Nephron progenitor cell (in vitro differentiated cells): ENCODE results near the gene ZNF385B.

Source experiments
- DNase-seq: peaks from one replicate; pipeline ENCODE4 v3.0.0; 2021
- H3K27ac Mint-ChIP-seq: 2 replicates; pipeline ENCODE4 v1.8.0; 2021; ENCODE audit warnings: mild to moderate bottlenecking, moderate library complexity, mixed read lengths
- H3K27me3 Mint-ChIP-seq: 2 replicates; pipeline ENCODE4 v1.8.0; 2021; ENCODE audit warnings: mild to moderate bottlenecking, low read depth, mixed read lengths; ENCODE audit not compliant: poor library complexity
- H3K36me3 Mint-ChIP-seq: 2 replicates; pipeline ENCODE4 v1.8.0; 2021; ENCODE audit warnings: low read depth, mixed read lengths
- H3K4me1 Mint-ChIP-seq: 2 replicates; pipeline ENCODE4 v1.8.0; 2021; ENCODE audit warnings: mixed read lengths
- H3K4me3 Mint-ChIP-seq: 2 replicates; pipeline ENCODE4 v1.8.0; 2021; ENCODE audit warnings: mild to moderate bottlenecking, moderate library complexity, mixed read lengths
- H3K9me3 Mint-ChIP-seq: 2 replicates; pipeline ENCODE4 v1.8.0; 2021; ENCODE audit warnings: mild to moderate bottlenecking, moderate library complexity, mixed read lengths
- CTCF ChIP-seq: fragments of 200-600 bp; sonication (generic); IDR thresholded peaks from 2 replicates; pipeline ENCODE4 v1.5.0; 2021; ENCODE audit warnings: antibody characterized with exemption

The ZNF385B gene

GRCh38 chr2:179488563-179488962, 372.8 kb downstream of the ZNF385B start:
- DNase-seq = no peak
- no peaks in the 10 kb centered on the region for H3K9me3 Mint-ChIP-seq
- no peaks in the 10 kb centered on the region for H3K36me3 Mint-ChIP-seq
- no peak for TF ChIP-seq CTCF
- H3K27ac Mint-ChIP-seq = no peak overlapping the region
- no peak overlapping the region for H3K4me3 Mint-ChIP-seq
- peaks cover 4% of the 10 kb centered on the region for H3K4me1 Mint-ChIP-seq
- peaks cover 3% of the 10 kb centered on the region for H3K27me3 Mint-ChIP-seq

GRCh38 chr2:179487010-179487731, 374.2 kb downstream of the ZNF385B start:
- no peak for DNase-seq
- no peaks in the 10 kb centered on the region for H3K9me3 Mint-ChIP-seq
- peaks cover 4% of the 10 kb centered on the region for H3K4me1 Mint-ChIP-seq
- H3K27ac Mint-ChIP-seq = no peak overlapping the region
- TF ChIP-seq CTCF = no peak
- no peaks in the 10 kb centered on the region for H3K36me3 Mint-ChIP-seq
- peaks cover 3% of the 10 kb centered on the region for H3K27me3 Mint-ChIP-seq
- H3K4me3 Mint-ChIP-seq = no peak overlapping the region

GRCh38 chr2:179483131-179483530, 378.3 kb downstream of the ZNF385B start:
- Mint-ChIP-seq H3K4me1 (peaks cover 12% of the 10 kb centered on the region), H3K27me3 (peaks cover 3% of the 10 kb centered on the region), H3K4me3 (no peak overlapping the region), H3K9me3 (no peaks in the 10 kb centered on the region), H3K27ac (no peak overlapping the region), H3K36me3 (no peaks in the 10 kb centered on the region)
- DNase-seq = no peak
- TF ChIP-seq CTCF = no peak

GRCh38 chr2:179479947-179480346, 381.5 kb downstream of the ZNF385B start:
- no peak for TF ChIP-seq CTCF
- H3K4me1 Mint-ChIP-seq = peaks cover 8% of the 10 kb centered on the region
- no peak for DNase-seq
- no peak overlapping the region for H3K4me3 Mint-ChIP-seq
- H3K9me3 Mint-ChIP-seq = no peaks in the 10 kb centered on the region
- no peaks in the 10 kb centered on the region for H3K27me3 Mint-ChIP-seq
- no peak overlapping the region for H3K27ac Mint-ChIP-seq
- no peaks in the 10 kb centered on the region for H3K36me3 Mint-ChIP-seq

GRCh38 chr2:179478771-179479170, 382.6 kb downstream of the ZNF385B start:
- Mint-ChIP-seq H3K36me3 (no peaks in the 10 kb centered on the region), H3K27me3 (no peaks in the 10 kb centered on the region), H3K4me1 (peaks cover 8% of the 10 kb centered on the region), H3K27ac (no peak overlapping the region), H3K4me3 (no peak overlapping the region), H3K9me3 (no peaks in the 10 kb centered on the region)
- no peak for TF ChIP-seq CTCF
- DNase-seq = no peak

- no peak overlapping the region for H3K27ac Mint-ChIP-seq
- H3K4me1 Mint-ChIP-seq = no peaks in the 10 kb centered on the region
Observed at GRCh38 chr2:179470992-179471391, 390.4 kb downstream of the ZNF385B start.

More at GRCh38 chr2:179470992-179471391, 390.4 kb downstream of the ZNF385B start:
- H3K27me3 Mint-ChIP-seq = peaks cover 5% of the 10 kb centered on the region
- no peak for DNase-seq
- no peak overlapping the region for H3K4me3 Mint-ChIP-seq
- H3K36me3 Mint-ChIP-seq = no peaks in the 10 kb centered on the region
- H3K9me3 Mint-ChIP-seq = no peaks in the 10 kb centered on the region
- TF ChIP-seq CTCF = no peak
